ENCODE data around the gene NTNG1.

DNA sequence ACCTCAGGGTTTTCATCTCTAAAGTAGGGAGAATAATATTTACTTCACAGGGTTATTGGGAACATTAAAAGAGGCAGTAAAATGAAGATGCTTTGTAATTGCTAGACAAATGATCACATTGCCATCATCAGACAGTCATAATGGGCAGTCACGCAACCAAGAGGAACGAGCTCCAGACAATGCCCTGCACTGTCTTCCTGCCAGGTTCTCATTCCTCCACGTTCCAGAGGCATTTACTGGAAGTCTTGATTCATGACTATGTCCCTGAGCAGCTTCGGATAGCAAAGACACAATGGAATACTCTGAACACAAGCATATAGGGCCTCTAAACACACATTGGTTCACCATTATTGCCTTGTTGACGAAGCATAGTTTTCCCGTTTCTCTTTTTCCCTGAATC lies 389.7 kb downstream of the NTNG1 start:
- TF ChIP-seq CTCF (conservative IDR thresholded peaks at IDR 0.05; ENCODE audit: low read depth, low read length) (no peak), RCOR1 (IDR thresholded peaks at IDR 0.05; ENCODE audit: insufficient replicate concordance, low read length) (no peak), POLR2A (IDR thresholded peaks at IDR 0.05; ENCODE audit: low read depth, low read length) (no peak), RFX5 (IDR thresholded peaks at IDR 0.05; ENCODE audit: low read depth, low read length) (no peak), CEBPB (IDR thresholded peaks at IDR 0.05; ENCODE audit: low read depth, low read length) (no peak), RAD21 (IDR thresholded peaks at IDR 0.05; ENCODE audit: low read length) (no peak), MAZ (IDR thresholded peaks at IDR 0.05; ENCODE audit: borderline replicate concordance, low read depth, low read length) (no peak), MXI1 (IDR thresholded peaks at IDR 0.05; ENCODE audit: borderline replicate concordance, low read depth, low read length) (no peak), SMC3 (IDR thresholded peaks at IDR 0.05; ENCODE audit: low read depth, low read length) (no peak)

Measured in IMR-90 (cell line).